Fibroblast of mammary gland (primary cell): ENCODE measurements around the gene SLC5A9.

ENCODE experiments used
- DNase-seq: peaks from one replicate; pipeline ENCODE4 v3.0.0-alpha.2; 2010; ENCODE audit warnings: low read depth
- H3K4me3 ChIP-seq: 2 replicates; pipeline ENCODE4 v1.5.1; 2011; ENCODE audit warnings: low read depth, mild to moderate bottlenecking, low read length, moderate library complexity; ENCODE audit not compliant: control insufficient read depth
- TF ChIP-seq, protein P1 (sequence below): conservative IDR thresholded peaks from 2 replicates; pipeline ENCODE4 v1.5.1; 2011; ENCODE audit warnings: low read depth, low read length, inconsistent platforms; ENCODE audit not compliant: control insufficient read depth, insufficient read depth

The SLC5A9 gene

DNA sequence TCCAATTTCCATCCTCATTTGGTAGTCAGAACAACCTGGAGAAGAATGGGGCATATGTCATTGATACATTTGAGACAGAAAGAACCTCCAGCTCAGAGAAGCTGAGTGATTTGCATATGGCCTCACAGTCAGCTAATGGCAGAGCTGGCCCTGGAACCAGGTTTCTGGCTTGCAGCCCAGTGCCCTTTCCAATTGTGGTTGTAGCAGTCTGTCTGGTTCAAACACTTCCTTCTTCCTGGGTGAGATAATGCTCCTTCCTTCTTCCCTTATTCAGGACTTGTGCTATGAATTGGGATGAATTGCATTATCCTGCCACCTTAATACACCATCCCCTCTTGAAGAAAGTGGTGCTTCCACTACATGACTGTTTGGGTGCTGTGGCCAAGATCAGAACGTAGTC lies 24.2 kb downstream of the SLC5A9 start:
- no peak for DNase-seq
- H3K4me3 ChIP-seq = no peak overlapping the region
- TF ChIP-seq, protein P1, sequence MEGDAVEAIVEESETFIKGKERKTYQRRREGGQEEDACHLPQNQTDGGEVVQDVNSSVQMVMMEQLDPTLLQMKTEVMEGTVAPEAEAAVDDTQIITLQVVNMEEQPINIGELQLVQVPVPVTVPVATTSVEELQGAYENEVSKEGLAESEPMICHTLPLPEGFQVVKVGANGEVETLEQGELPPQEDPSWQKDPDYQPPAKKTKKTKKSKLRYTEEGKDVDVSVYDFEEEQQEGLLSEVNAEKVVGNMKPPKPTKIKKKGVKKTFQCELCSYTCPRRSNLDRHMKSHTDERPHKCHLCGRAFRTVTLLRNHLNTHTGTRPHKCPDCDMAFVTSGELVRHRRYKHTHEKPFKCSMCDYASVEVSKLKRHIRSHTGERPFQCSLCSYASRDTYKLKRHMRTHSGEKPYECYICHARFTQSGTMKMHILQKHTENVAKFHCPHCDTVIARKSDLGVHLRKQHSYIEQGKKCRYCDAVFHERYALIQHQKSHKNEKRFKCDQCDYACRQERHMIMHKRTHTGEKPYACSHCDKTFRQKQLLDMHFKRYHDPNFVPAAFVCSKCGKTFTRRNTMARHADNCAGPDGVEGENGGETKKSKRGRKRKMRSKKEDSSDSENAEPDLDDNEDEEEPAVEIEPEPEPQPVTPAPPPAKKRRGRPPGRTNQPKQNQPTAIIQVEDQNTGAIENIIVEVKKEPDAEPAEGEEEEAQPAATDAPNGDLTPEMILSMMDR = no peak

DNA sequence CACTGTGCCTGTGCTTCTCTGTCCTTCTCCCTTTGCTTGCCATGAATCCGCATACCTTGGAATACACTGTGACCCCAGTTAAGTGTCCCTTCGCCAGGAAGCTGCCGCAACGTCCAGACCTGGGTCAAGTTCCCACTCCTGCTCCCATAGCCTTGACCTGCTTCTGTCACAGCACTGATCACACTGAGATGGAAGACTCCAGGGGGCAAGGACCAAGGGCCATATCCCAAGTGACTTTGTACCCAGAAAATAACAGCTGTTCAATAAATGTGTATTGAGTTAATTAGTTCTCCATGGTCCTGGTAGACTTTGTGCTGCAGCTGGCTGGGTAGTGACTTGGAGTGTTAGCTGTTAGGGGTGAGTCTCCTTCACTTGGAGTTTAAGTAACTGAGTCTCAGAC lies 25.8 kb downstream of the SLC5A9 start:
- no peak for DNase-seq
- no peak overlapping the region for H3K4me3 ChIP-seq
- TF ChIP-seq, protein P1 = no peak

DNA sequence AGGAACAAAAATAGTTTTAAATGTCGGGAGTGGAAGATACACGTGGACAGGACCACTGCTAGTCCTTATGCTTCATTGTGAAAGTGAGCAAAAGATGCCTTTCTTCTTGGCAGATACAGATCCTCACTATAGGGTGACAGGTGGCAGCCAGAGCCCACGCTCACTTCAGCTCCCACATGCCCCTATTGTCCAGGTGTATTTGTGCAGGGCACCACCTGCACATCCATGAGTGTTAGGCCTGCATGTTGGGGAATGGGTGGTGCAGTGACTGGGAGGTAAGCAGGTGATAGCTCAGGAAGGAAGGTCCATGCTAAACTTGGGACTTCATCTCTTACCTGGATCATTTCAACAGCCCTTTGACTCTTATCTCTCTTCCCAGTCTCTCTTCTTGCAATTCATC lies 27.4 kb downstream of the SLC5A9 start:
- no peak for DNase-seq
- TF ChIP-seq, protein P1 = no peak
- no peak overlapping the region for H3K4me3 ChIP-seq

DNA sequence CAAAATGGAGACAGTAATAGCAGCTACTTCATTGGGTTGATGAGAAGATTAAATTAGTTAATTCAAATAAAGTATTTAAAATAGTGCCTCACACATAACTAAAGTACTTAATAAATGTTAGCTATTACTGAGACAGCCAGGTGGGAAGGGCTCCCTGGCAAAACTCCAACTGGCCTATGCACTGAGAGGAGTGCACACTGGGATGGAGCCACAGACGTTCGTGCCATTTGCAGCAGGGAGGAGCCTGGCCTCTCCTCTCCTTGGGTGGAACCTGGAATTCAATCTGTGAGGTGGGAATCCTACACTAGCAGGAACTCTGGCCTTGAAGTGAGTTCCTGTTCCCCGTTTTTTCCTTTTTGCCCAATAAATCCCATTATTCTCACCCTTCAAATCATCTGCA lies 28.1 kb downstream of the SLC5A9 start:
- no peak for DNase-seq
- TF ChIP-seq, protein P1 = no peak
- no peak overlapping the region for H3K4me3 ChIP-seq

DNA sequence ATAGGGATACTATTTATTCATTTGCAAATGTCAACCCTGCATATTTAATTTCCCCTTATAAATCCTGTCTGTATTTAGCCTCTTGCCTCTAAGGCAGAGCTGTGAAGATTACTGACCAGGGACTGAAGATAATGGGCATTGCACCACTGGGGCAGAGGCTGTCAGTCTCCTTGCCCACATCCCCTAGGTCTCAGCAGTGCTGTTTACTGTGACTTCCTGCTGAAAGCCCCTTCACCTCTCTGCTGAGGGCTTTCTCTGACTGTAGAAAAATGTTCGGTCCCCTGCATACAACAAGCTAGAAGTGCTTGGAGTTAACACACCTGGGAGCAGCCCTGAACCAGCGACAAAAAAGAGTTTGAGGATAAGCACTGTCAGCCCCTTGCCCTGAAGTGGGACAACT lies 28.8 kb downstream of the SLC5A9 start:
- DNase-seq = no peak
- TF ChIP-seq, protein P1 = no peak
- no peak overlapping the region for H3K4me3 ChIP-seq

DNA sequence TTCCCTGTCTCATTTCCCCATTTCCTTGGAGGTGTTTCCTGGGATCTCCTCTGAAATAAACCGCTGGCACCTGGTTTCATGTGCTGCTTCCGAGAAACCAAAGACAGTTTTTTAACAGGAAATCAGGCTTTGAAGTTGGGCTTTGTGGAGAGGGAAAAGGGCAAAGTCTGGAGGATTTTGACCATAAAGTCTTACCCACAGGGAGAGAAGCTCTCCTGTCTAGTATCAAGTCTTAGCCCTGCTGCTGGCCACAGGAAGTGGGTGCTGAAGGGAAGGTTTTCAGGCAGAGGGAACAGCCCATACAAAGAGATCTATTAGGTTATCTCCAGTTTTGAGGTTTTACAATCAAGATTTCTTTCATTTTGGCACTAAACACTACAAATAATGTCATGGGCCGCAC lies 29.3 kb downstream of the SLC5A9 start:
- TF ChIP-seq, protein P1 = no peak
- no peak for DNase-seq
- no peak overlapping the region for H3K4me3 ChIP-seq

DNA sequence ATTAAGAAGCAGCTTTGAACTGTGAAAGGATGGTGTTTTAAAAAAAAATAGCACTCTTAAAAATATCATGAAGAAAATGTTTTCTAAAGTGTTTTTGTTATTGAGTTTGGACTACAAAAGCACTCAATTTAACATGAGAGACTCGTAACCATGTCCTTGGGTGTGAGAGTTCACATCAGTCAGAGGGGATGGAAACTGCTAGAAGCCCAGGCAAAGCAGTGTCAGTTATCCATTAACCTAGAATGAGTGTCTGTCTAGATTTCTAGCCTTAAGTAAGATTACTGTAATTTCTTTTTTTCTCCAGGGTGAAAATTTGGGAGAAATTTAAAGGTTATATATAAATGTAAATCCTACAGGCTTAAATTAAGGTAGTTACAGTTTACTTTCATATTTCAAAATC lies 31.7 kb downstream of the SLC5A9 start:
- DNase-seq = no peak
- TF ChIP-seq, protein P1 = no peak
- no peak overlapping the region for H3K4me3 ChIP-seq
